PC-3 (cell line): Measurements from ENCODE around the gene ENAH. TPM values are rescaled to one million over a fixed set of nuclear protein-coding genes. Genes with fewer than 3 reads are reported as not detected.
A peak's percentile ranks its signal among the peaks of the same experiment; 100 is the strongest.

Experiments used
- ATAC-seq: fragments of 200-7000 bp; cut with Tn5 transposase; 2 replicates; pipeline ENCODE4 v1.9.1; 2020; ENCODE audit warnings: mild to moderate bottlenecking, moderate library complexity
- BruUV-seq: library from RNA; stranded (reverse); fragments of 400-500 nt; replicated peaks from 2 replicates; lab custom pipeline; 2021; lab: Mats Ljungman, UMichigan
- CTCF ChIA-PET: fragments of 300-600 bp; sonication (Branson Sonifier 250); formaldehyde crosslinking; loops from one replicate; lab custom pipeline; 2022; ENCODE audit warnings: antibody characterized with exemption; lab: Charles Lee
- POLR2A ChIA-PET: fragments of 300-600 bp; sonication (Branson Sonifier 250); formaldehyde crosslinking; loops from one replicate; lab custom pipeline; 2022; ENCODE audit warnings: antibody characterized with exemption; ENCODE audit not compliant: unreplicated experiment; lab: Charles Lee
- DNase-seq: peaks from one replicate; pipeline ENCODE4 v3.0.0-alpha.2; 2015
- H2AFZ ChIP-seq: fragments of 300-600 bp; sonication (generic); 2 replicates; pipeline ENCODE4 v1.6.0; 2016; ENCODE audit warnings: antibody characterized with exemption, low read length
- H3F3A ChIP-seq: fragments of 300-600 bp; sonication (generic); one replicate; pipeline ENCODE4 v1.6.0; 2017; ENCODE audit warnings: antibody characterized with exemption, low read length, control low read depth, mild to moderate bottlenecking; ENCODE audit not compliant: unreplicated experiment
- H3K27ac ChIP-seq: fragments of 300-600 bp; sonication (generic); 2 replicates; pipeline ENCODE4 v1.5.1; 2016; ENCODE audit warnings: mild to moderate bottlenecking, low read length
- H3K27me3 ChIP-seq: fragments of 300-600 bp; sonication (generic); 2 replicates; pipeline ENCODE4 v1.6.1; 2016; ENCODE audit warnings: low read length, mixed read lengths
- H3K36me3 ChIP-seq: fragments of 300-600 bp; sonication (generic); 2 replicates; pipeline ENCODE4 v1.6.1; 2016; ENCODE audit warnings: low read depth, mixed run types, low read length, mixed read lengths
- H3K4me1 ChIP-seq: fragments of 300-600 bp; sonication (generic); 2 replicates; pipeline ENCODE4 v1.5.1; 2016; ENCODE audit warnings: low read length; ENCODE audit not compliant: insufficient read depth
- H3K4me2 ChIP-seq: fragments of 300-600 bp; sonication (generic); 2 replicates; pipeline ENCODE4 v1.6.0; 2016; ENCODE audit warnings: low read length
- H3K4me3 ChIP-seq: fragments of 300-600 bp; sonication (generic); 2 replicates; pipeline ENCODE4 v1.5.1; 2016; ENCODE audit warnings: mild to moderate bottlenecking, low read length, mixed read lengths
- H3K79me2 ChIP-seq: fragments of 300-600 bp; sonication (generic); 2 replicates; pipeline ENCODE4 v1.6.1; 2017; ENCODE audit warnings: low read length, mixed read lengths
- H3K9ac ChIP-seq: fragments of 300-600 bp; sonication (generic); 2 replicates; pipeline ENCODE4 v1.6.0; 2016; ENCODE audit warnings: mild to moderate bottlenecking, low read length
- H3K9me2 ChIP-seq: fragments of 300-600 bp; sonication (generic); replicated peaks from 2 replicates; pipeline ENCODE4 v1.6.1; 2016; ENCODE audit warnings: mixed run types, low read length, mixed read lengths
- H3K9me3 ChIP-seq: fragments of 300-600 bp; sonication (generic); 2 replicates; pipeline ENCODE4 v1.6.1; 2016; ENCODE audit warnings: low read length, mixed read lengths
- H4K20me1 ChIP-seq: fragments of 300-600 bp; sonication (generic); 2 replicates; pipeline ENCODE4 v1.6.1; 2016; ENCODE audit warnings: low read length, mixed read lengths
- EZH2 ChIP-seq: fragments of 300-600 bp; sonication (generic); IDR thresholded peaks from one replicate; pipeline ENCODE4 v1.6.1; 2017; ENCODE audit warnings: antibody characterized with exemption, mild to moderate bottlenecking, low read length; ENCODE audit not compliant: unreplicated experiment
- EZH2phosphoT487 ChIP-seq: fragments of 300-600 bp; sonication (generic); IDR thresholded peaks from 2 replicates; pipeline ENCODE4 v1.6.1; 2018; ENCODE audit warnings: mild to moderate bottlenecking, antibody characterized with exemption, low read length, borderline replicate concordance
- intact Hi-C: fragments of 100-400 bp; cut with micrococcal nuclease; formaldehyde crosslinking; loops from 2 replicates; pipeline ENCODE4 v1.9.0; 2023
- total RNA-seq: library from RNA; depleted of rRNA; stranded (reverse); fragments of >200 nt; gene quantifications from 2 replicates; pipeline ENCODE4 v1.2.3, GENCODE V29; 2014
- TF ChIP-seq, protein P1 (sequence below): fragments of 300-600 bp; sonication (generic); conservative IDR thresholded peaks from 2 replicates; pipeline ENCODE4 v1.5.1; 2017; ENCODE audit warnings: antibody characterized with exemption, low read depth, mild to moderate bottlenecking, low read length

Gene ENAH
- total RNA-seq, 1 experiment from 2014 or later, result 96.6 TPM

DNA sequence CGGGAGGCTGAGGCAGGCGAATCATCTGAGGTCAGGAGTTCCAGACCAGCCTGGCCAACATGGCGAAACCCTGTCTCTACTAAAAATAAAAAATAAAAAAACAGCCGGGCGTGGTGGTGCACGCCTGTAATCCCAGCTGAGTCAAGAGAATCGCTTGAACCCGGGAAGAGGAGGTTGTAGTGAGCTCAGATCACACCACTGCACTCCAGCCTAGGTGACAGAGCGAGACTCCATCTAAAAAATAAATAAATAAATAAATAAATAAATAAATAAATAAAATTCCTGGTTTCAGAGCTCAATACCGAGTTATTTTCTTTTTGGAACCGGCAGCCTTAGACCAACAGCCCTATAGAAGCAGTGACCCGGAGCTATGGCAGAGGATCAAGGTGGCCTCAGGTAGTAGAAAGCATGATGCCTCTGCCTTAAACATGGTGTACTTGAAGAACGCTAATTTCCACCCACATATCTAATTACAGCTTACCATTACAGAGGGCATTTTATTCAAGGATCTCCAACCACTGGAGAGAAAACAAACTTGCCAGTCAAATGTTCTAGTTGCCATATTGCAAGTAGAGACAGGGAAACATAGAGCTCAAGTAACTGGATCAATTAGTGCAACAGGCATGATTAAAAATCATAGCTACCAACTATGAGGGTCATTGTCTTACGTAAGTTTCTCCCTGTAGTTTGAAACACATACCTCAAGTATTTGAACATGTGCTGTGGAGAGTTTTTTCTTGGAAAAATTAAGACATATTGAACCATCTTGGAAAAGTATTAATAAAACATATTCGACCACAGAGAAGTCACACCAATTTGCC is 2.0 kb upstream of the ENAH start:
- H3K9ac ChIP-seq, result no peak overlapping the region
- peak overlapping the region; percentile 83 for H3K4me3 ChIP-seq
- no peaks in the 10 kb centered on the region for H3K9me2 ChIP-seq
- intact Hi-C loops, result loop anchor here (1.0 kb wide), 3 partner anchors 41 to 117 kb away; no protein-coding TSS in a partner anchor
- peak overlapping the region; percentile 94 for H3K4me2 ChIP-seq
- no peak for TF ChIP-seq EZH2
- TF ChIP-seq, protein P1, sequence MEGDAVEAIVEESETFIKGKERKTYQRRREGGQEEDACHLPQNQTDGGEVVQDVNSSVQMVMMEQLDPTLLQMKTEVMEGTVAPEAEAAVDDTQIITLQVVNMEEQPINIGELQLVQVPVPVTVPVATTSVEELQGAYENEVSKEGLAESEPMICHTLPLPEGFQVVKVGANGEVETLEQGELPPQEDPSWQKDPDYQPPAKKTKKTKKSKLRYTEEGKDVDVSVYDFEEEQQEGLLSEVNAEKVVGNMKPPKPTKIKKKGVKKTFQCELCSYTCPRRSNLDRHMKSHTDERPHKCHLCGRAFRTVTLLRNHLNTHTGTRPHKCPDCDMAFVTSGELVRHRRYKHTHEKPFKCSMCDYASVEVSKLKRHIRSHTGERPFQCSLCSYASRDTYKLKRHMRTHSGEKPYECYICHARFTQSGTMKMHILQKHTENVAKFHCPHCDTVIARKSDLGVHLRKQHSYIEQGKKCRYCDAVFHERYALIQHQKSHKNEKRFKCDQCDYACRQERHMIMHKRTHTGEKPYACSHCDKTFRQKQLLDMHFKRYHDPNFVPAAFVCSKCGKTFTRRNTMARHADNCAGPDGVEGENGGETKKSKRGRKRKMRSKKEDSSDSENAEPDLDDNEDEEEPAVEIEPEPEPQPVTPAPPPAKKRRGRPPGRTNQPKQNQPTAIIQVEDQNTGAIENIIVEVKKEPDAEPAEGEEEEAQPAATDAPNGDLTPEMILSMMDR, result no peak
- no peak for TF ChIP-seq EZH2phosphoT487
- peak overlapping the region; percentile 77 for H3K27ac ChIP-seq
- ChIA-PET POLR2A (interaction anchor here (0.6 to 1.5 kb wide), 11 partner anchors 12 to 1298 kb away, joined by 3 to 13 read pairs (median 3); partner anchors contain the start of gene SRP9), CTCF (interaction anchor here (0.6 to 1.3 kb wide), 6 partner anchors 17 to 380 kb away, joined by 3 to 10 read pairs (median 4); no protein-coding TSS in a partner anchor)
- H3K9me3 ChIP-seq, result no peaks in the 10 kb centered on the region
- DNase-seq (peak; percentile 20), ATAC-seq (no peak)
- H3K36me3 ChIP-seq, result no peaks in the 10 kb centered on the region
- no peaks in the 10 kb centered on the region for H3K27me3 ChIP-seq
- H4K20me1 ChIP-seq, result peaks cover 9% of the 10 kb centered on the region
- peaks cover 11% of the 10 kb centered on the region for H3F3A ChIP-seq
- H2AFZ ChIP-seq, result no peak overlapping the region
- H3K79me2 ChIP-seq, result peaks cover 41% of the 10 kb centered on the region
- peaks cover 43% of the 10 kb centered on the region for H3K4me1 ChIP-seq
- BruUV-seq, result no TSS peak

DNA sequence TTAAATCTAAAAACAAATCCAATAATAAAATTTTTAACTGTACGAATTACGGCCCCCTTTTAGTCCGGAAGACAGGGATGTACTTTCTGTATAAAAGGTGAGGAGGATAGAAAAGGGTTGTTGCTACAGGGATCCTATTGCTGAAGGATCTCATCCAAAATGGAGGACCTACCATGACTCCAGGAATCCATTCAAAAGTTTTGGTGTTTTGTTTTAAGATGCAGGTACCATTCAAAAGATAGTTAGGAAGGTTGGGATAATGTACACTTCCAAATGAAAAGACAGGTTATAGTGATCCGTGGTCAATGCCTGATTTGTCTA is 1.3 kb upstream of the ENAH start:
- POLR2A ChIA-PET, result no interaction called here

More for the DNA sequence above, 1.3 kb upstream of the ENAH start:
- peak overlapping the region; percentile 77 for H3K27ac ChIP-seq
- no peaks in the 10 kb centered on the region for H3K9me2 ChIP-seq
- H3K27me3 ChIP-seq, result no peaks in the 10 kb centered on the region
- TSS peak; percentile 76 for BruUV-seq
- peak overlapping the region; percentile 82 for H2AFZ ChIP-seq
- no peaks in the 10 kb centered on the region for H3K9me3 ChIP-seq
- CTCF ChIA-PET, result interaction anchor here (0.6 kb wide), 1 partner anchor 380 kb away, joined by 3 read pairs; no protein-coding TSS in a partner anchor
- H3K4me2 ChIP-seq, result peak overlapping the region; percentile 94
- peaks cover 50% of the 10 kb centered on the region for H3K4me1 ChIP-seq
- ATAC-seq (no peak), DNase-seq (no peak)
- H3K9ac ChIP-seq, result peak overlapping the region; percentile 87
- intact Hi-C loops, result no loop called here
- peak overlapping the region; percentile 83 for H3K4me3 ChIP-seq
- H3F3A ChIP-seq, result peaks cover 11% of the 10 kb centered on the region
- peaks cover 47% of the 10 kb centered on the region for H3K79me2 ChIP-seq
- peaks cover 16% of the 10 kb centered on the region for H4K20me1 ChIP-seq
- TF ChIP-seq, protein P1, result no peak
- no peak for TF ChIP-seq EZH2phosphoT487
- TF ChIP-seq EZH2, result no peak
- H3K36me3 ChIP-seq, result no peaks in the 10 kb centered on the region
